GM21723 (cell line): ENCODE measurements around the gene ARID5B.

Experiments
- ATAC-seq: cut with Tn5 transposase; IDR thresholded peaks from one replicate; pipeline ENCODE4 v1.9.1; 2021; ENCODE audit warnings: mild to moderate bottlenecking, moderate library complexity; ENCODE audit not compliant: unreplicated experiment

Gene ARID5B

DNA sequence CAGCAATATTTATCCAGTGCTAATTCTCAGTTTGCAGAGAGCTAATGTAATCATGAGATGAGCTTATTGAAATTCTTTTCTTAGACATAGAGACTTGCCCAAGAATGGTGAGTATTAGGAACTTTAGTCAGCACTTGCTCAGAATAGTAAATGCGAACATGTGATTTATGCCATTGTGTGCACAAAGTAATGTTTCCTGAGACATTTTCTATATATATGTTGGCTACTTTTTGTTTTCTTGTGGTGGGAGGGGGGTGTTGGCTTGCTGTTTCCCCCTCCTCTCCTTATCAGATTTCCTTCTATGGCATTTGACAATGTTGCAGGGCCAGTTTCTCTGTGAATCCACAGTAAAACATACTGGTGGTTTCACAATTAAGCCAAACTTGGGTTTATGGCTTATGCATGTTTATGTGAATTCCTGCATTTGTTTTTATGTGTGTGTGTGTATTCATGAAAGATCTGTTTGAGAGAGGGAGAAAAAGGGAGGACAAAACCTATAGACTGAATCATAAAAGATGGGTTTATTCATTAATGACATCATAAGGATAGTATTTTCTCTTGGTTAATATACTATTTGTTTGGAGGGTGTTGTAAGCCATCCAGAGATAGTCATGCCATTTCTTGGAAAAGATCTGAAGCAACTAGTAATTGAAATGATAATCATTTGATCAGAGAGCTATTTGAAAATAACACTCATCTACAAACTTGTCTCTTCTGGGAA lies 36.3 kb downstream of the ARID5B start:
- ATAC-seq, result no peak

DNA sequence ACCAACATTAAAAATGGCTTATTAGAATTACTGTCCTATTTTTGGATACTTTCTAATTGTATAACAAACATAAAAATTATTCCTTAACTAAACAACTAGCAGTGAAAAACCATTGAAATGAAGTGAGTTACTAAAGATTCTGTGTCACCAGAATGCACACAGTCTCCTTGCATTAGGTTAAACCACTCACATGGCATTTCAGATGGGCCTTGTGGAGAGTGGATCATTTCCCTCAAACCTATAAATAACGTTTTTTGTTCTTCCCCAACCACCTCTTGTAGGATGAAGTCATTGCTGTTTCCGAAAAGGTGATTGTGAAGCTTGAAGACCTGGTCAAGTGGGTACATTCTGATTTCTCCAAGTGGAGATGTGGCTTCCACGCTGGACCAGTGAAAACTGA lies 38.4 kb downstream of the ARID5B start:
- no peak for ATAC-seq

DNA sequence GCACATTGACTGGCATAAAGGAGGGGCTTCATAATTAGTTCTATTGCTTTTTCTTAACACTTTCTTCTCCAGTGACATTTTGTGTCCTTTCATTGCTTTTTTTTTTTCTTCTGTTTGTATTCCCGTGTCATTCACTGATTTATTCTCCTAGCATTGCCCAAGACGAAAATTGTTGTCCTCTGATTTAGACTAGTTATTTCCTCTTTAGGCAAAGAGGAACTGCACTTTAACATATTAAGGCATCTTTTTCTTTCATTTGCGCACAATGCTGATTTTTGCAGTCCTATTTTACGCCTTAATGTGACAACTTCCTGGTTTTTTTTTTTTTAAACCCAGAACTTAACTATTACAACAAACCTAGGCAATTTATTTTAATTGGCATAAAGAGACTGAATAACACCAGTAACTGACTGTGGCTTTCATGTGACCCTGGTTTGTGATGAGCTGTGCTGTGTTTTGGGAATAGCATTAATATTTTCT lies 39.7 kb downstream of the ARID5B start:
- no peak for ATAC-seq

DNA sequence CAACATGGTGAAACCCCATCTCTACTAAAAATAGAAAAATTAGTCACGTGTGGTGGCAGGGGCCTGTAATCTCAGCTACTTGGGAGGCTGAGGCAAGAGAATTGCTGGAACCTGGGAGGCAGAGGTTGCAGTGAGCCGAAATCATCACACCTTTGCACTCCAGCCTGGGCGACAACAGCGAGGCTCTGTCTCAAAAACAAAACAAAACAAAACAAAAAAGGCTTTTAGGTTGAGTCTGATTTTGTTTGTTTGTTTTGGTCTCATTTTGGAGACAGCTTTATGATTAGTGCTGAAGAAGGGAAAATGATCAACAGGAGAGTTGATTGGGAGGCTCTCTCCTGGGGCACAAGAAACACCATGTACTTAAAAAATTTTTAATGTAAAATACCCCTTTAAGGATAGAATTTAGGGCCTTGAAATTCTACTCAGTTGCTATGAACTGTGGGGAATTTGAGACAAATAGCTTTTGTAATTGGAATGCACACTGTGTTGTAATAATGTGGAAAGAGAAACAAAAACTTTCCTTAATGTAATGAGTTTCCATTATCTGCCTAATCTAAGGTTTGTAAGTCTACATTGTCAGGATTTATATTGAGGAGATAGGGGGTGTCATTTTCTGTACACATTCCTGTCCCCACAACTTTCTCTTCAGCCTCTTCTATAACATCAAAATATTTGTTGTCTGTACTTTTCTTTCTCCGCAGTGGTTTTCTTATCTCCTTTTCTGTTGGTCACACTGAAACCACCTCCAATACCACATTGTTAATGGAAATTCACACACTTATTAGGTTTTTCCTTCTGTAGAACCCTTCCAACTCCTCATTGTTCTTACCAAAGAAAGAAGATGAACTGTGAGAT lies 41.3 kb downstream of the ARID5B start:
- ATAC-seq, result no peak

DNA sequence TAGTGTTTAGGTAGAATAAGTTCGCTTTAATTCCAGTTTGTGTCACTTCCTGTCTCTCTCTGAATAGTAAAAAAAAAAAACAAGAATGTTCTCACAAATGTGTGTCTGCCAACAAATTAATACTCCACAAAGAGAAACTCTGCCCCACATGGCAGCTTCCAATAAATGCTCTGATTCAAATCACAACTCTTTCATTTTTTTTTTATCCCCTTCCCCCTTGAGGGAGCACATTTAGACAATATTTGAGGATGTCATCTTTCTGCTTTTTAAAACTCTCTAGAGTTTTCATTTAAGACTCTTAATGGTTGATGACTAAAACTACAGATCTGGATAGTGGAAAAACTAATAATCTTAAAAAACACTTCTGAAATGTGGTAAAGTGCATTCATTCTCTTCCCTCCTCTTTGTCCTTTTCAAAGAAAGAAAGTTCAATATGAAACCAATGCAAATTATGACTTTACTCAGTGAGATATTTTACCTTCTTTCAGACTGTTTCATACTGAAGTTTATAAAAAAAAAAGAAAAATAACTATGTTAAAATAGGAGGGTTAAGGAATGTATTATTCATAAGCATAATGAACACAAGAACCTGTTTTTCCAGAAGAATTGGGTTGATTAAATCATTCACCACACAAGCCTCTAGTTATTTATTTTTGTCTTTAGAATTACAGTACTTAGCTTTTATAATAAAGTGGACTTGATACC lies 42.3 kb downstream of the ARID5B start:
- peak; percentile 53 for ATAC-seq

DNA sequence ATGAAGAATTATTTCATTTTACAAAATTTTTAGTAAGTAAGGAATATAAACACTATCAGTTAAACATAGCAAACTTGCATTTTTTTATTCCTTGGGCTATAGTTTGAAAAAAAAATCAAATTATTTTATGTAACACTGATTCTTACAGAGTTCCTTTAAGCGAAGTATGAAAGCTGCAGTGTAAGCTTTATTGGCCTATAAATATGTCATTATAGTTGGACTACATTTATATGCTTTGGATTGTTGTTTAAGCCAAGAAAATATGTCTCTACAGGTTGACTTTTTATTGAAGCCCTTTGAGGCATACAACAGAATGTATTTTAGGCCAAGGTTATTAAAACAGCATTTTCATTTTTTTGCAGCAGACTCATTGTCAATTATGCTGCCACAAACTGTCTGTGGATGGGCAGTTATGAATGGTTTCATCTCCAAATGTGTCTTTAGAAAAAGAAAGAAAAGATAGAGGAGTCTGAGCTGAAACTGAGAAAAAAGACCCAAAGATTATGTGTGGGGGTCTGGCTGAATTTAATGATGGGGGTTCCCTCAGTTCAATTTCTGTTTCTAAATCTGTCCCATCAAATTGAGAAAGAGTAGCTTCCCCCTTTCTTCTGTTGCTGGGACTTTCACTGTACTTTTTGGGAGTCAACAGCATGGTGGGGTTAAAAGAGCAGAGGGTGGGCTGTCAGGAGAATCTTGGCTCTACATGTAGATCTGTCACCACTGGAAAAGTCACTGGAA lies 43.1 kb downstream of the ARID5B start:
- no peak for ATAC-seq

DNA sequence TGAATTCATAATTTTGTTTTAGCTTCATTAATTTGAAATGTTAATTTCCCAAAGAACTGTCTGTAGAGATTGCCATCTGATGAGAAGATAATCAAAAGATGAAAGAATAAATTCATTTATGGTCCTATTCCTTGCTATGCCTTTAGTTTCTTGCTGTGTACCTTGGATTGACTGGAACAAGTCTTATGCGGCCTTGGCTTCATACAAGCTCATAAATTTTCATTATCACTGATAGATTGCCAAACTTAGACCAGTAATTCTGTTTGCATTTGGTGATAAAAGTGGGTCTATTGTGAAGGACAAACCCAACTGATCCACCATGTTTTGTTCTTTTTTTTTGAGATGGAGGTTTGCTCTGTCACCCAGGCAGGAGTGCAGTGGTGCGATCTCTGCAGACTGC lies 48.2 kb downstream of the ARID5B start:
- no peak for ATAC-seq

DNA sequence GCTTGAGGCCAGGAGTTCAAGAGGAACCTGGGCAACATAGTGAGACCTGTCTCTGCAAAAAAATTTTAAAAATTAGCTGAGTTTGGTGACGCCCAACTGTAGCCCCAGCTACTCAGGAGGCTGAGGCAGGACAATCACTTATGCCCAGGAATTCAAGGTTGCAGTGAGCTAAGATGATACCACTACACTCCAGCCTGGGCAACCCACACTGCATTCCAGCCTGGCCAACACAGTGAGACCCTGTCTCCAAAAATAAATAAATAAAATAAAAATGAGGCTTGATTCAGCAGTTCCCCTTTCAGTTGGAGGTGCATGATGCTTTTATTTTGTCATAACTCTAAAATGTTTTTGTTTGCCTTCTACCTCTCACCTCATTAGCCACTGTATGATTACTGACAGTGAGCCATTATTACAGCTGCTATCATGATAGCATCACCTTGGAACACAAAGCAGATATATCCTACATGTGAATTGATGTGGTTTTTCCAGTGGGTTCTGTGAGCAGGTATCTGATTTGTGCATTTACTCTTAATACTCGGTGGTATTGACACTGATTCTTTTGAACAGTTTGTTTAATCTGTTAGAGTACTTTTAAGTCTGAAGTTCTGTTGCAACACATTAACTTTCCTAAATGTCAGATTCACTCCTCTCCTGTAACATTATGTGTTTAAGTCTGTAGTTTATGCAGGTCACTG lies 49.1 kb downstream of the ARID5B start:
- ATAC-seq, result no peak

DNA sequence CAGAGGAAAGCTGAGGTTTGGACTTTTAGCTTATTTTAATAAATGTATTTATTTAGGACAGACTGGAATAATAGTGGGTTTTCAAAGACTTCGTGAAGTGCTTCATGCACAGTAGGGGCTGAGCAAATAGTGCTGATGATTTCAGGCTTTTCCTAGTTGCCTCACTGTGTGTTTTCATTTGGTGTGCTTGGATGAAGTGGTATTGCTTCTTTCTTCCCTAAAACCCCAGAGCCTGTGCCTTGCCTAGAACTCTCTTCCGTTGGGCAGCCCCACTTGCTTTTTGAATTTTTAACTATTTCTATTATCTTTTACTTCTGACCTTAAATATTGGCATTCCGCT lies 49.6 kb downstream of the ARID5B start:
- no peak for ATAC-seq

DNA sequence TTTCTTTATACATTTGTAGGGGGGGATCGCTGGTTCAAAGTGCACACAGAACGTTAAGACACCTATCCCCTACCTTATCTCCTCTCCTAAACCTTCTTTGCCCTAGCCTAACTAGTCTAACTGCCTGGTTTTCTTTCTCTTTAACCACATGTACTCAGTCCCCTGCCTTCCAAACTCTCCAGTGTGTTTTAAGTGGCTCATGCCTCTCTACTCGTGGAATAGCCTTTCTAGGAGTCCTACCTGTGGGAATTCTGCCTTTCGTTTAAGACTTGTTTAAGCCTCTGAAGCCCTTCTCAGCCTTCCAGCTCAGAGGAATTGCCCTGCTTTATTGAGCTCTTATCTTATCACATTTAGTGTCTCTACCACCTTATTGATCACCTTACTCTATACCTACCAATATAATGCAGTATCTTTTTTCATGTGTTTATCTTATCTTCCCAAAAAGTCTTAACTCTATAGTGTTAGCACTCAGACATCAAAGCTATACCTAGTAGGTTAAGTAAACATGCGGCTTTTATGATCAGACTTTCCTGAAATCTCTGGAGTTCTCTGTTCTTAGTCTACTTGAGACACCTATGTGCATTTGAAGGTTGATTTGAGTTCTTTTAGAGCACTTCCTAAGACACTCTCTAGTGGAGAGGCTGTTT lies 50.7 kb downstream of the ARID5B start:
- no peak for ATAC-seq

DNA sequence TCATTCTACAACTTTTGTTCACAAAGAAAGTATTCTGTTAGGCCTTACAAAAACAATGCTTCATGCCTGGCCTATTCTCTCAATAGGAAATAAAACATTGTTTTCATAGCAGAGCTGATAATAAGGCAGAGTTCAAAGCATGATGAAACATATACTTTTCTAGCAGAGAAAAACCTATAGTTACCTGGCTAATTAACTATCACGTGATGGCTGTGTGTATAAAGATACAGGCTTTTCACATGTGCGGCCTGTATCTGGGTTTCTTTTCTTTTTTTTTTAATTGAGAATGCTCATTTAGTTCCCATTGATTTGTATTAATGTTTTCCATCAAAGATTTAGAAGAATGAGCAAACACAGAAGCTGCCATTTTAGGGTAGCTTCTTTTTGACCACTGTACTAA lies 51.7 kb downstream of the ARID5B start:
- no peak for ATAC-seq

DNA sequence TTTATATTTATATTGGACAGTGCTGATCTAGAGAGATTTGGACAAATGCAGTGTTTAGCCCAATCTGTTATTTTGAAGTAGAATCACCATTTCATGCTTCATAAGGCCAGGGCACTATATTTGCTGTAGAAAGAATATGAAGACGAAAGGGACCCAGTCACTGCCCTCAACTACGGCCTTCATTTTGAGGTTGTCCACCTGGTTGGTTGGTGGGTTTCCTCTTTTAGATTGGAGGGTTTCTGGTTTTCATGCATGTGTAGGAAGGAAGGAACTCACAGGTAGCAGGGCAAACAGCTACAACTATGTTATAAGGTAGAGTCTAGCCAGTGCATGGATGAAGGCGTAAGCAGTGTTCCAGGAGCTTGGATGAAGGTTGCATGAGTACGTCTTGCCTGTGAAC lies 56.3 kb downstream of the ARID5B start:
- no peak for ATAC-seq

DNA sequence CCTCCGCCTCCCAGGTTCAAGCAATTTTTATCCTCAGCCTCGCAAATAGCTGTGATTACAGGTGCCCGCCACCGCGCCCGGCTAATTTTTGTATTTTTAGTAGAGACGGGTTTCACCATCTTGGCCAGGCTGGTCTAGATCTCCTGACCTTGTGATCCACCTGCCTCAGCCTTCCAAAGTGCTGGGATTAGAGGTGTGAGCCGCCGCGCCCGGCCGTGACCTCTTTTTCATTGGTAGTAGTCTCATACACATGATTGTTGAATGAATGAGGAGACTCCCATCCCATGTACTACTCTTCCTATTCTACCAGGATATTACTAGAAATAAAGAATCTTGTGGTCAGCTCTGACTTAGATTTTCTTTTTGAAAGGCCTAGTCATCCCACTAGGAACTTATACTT lies 56.8 kb downstream of the ARID5B start:
- no peak for ATAC-seq

DNA sequence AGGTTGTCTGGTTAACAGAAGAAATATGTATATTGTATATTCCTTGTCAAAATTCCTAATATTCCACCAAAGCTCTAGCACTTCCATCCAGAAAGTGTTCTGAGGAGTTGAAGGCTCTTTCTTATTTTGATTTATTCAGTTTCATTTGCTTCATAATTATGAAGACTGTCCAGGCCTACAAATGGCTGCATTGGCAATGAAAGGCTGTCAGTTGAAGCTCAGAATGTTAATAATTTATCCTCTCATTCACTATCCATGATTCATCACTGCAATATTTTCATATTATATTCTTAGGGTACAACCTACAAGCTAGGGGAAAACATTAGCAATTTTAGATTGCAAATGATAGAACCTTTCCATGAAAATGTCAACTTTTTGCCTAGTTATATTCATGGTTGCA lies 57.3 kb downstream of the ARID5B start:
- no peak for ATAC-seq

DNA sequence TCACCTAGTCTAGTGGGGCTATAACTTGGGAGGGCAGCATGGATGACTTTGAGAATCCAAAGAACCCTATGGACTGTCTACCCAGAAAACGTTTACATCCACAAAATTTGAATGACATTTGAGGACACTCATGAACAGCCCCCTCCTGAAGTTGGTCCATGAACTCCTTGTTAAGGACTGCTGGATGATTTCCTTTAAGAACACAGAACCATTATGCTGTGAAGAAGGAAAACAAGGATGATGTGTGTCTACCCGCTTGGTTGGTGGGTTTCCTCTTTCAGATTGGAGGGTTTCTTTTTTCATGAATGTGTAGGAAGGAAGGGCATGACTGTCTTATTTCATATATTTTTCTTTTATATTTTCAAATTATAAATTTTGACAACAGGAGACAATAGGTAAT lies 58.3 kb downstream of the ARID5B start:
- ATAC-seq, result no peak

DNA sequence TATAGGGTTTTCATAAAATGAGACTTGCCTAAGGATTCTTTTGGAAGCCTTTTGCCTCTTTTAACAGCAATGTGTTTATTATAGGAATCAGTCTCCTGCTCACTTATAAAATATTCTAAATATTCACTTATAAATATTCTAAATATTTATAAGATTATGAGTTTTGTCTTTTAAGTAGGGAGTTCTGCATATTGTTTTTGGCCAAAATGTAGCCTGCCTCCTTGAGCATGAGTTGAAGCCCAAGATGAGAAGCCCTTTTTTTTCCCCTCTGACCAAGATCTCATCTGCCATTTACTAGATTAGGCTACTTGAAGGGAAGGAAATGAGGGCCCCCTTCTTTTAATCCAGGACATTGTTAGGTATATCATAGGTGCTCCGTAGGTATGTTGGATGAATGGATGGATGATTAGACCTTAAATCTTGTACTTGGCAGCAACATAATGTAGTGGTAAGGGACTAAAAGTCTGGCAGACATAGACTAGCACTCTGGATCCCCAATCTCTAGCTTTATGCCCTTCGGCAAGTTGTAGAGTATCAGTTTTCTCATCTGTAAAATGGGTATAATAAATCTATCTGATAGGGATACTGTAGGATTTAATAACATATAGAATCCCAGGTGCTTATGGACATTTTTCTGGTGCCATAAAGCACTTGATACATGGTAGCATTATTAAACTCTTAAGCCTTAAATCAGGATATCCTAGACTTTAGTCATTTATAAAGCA lies 59.1 kb downstream of the ARID5B start:
- no peak for ATAC-seq

DNA sequence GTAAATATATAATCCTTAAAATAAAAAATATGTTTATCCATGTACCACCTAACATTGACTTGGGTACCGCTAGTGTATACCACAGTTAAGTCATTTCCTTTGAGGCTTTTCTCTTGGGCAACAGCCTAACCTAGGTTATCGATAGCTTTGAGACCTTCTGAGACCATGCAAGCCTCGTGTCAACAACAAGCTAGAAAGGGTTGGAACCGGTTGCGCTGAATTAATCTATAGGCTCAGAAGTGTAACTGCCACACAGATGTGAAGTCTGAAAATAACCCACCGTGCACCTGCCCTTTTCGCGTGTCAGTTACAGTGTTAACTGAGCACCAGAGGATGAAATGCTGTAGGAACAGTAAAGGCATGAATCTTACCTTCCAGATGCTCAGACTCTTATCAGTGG lies 59.8 kb downstream of the ARID5B start:
- ATAC-seq, result peak; percentile 64

DNA sequence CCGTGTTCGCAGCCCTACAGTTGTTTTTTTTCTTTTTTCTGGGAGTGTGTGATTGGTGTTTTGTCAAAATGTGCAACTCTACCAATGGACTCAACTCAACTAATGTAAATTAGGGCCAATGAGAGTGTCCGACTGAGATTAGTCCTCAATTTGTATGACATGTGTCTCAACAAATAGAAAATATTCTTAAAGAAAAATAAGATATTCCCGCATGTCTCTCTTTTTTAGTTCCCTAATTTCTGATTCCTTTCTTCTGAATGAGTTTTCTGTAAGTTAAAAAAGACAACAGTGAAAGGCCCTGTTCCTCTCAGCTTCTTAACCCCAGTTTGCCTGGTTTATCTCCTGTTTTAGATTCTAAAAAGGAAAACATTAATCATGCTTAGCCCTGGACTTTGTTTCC lies 61.5 kb downstream of the ARID5B start:
- ATAC-seq, result no peak

DNA sequence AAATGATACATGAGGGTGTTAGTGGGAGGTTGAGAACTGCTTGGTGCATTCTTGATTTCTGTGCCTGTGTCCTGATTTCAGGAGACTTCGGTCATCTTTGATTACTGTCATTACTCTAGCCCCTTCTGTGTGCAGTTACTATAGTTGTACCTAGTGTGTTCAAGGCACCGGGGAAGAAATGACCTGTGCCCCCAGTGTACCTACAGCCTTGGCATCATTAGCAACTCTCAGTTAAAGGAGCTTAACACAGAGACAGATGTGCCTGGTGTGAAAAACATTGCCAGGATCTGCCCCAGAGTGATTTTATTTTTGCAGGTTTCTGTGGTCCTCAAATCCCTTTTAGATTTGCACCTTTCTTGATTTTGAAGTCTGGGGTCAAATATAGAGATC lies 62.2 kb downstream of the ARID5B start:
- ATAC-seq, result no peak
